Mesendoderm (in vitro differentiated cells): ENCODE data around the gene RHBDF2.
"Not testable (repeated sequence)": the region's sequence is repeated elsewhere in the genome, so short reads cannot be mapped to it uniquely, and the experiment has no call there.

ENCODE experiments used
- DNase-seq: peaks from one replicate; pipeline ENCODE4 v3.0.0; 2013
- H2AK5ac ChIP-seq: 2 replicates; pipeline ENCODE4 v1.6.1; 2013; ENCODE audit warnings: low read length, inconsistent platforms
- H2BK120ac ChIP-seq: 2 replicates; pipeline ENCODE4 v1.6.1; 2013; ENCODE audit warnings: low read depth, mild to moderate bottlenecking, low read length, moderate library complexity, mixed read lengths
- H2BK15ac ChIP-seq: replicated peaks from 2 replicates; pipeline ENCODE4 v1.6.1; 2013; ENCODE audit warnings: low read depth, mild to moderate bottlenecking, moderate library complexity
- H2BK5ac ChIP-seq: 2 replicates; pipeline ENCODE4 v1.6.1; 2013; ENCODE audit warnings: low read length, inconsistent platforms
- H3K18ac ChIP-seq: 2 replicates; pipeline ENCODE4 v1.6.1; 2013; ENCODE audit warnings: mild to moderate bottlenecking, low read length, mixed read lengths
- H3K23ac ChIP-seq: one replicate; pipeline ENCODE4 v1.6.1; 2013; ENCODE audit warnings: low read length
- H3K27ac ChIP-seq: 2 replicates; pipeline ENCODE4 v1.5.1; 2013; ENCODE audit warnings: low read depth, mild to moderate bottlenecking, inconsistent platforms, low read length, moderate library complexity
- H3K27me3 ChIP-seq: 2 replicates; pipeline ENCODE4 v1.6.1; 2013; ENCODE audit warnings: low read length, control low read depth, mild to moderate bottlenecking, inconsistent platforms; ENCODE audit not compliant: insufficient read depth, poor library complexity
- H3K36me3 ChIP-seq: 2 replicates; pipeline ENCODE4 v1.6.1; 2013; ENCODE audit warnings: low read length, inconsistent platforms; ENCODE audit not compliant: control insufficient read depth, insufficient read depth
- H3K4ac ChIP-seq: one replicate; pipeline ENCODE4 v1.6.1; 2013; ENCODE audit warnings: low read depth, mild to moderate bottlenecking, low read length, moderate library complexity
- H3K4me1 ChIP-seq: 2 replicates; pipeline ENCODE4 v1.6.1; 2013; ENCODE audit warnings: low read depth, low read length, inconsistent platforms; ENCODE audit not compliant: control insufficient read depth
- H3K4me2 ChIP-seq: 2 replicates; pipeline ENCODE4 v1.6.1; 2013; ENCODE audit warnings: low read length
- H3K4me3 ChIP-seq: 2 replicates; pipeline ENCODE4 v1.5.1; 2013; ENCODE audit warnings: mild to moderate bottlenecking, low read length
- H3K56ac ChIP-seq: one replicate; pipeline ENCODE4 v1.6.1; 2013; ENCODE audit warnings: low read length
- H3K79me1 ChIP-seq: 2 replicates; pipeline ENCODE4 v1.6.1; 2013; ENCODE audit warnings: low read length, inconsistent platforms
- H3K79me2 ChIP-seq: 2 replicates; pipeline ENCODE4 v1.6.1; 2013; ENCODE audit warnings: mild to moderate bottlenecking, low read length; ENCODE audit not compliant: control insufficient read depth, insufficient read depth
- H3K9ac ChIP-seq: 2 replicates; pipeline ENCODE4 v1.6.1; 2013; ENCODE audit warnings: low read length, inconsistent platforms
- H4K5ac ChIP-seq: one replicate; pipeline ENCODE4 v1.6.1; 2013; ENCODE audit warnings: low read length
- H4K8ac ChIP-seq: one replicate; pipeline ENCODE4 v1.6.1; 2013; ENCODE audit warnings: low read depth, mild to moderate bottlenecking, control low read depth, low read length, moderate library complexity
- WGBS: extraction: QIAGEN DNeasy Blood & Tissue Kit; methylation state at CpG from one replicate; pipeline ENCODE4 v1.1.7; 2013; ENCODE audit warnings: low lambda C conversion rate, missing lambda C conversion rate; ENCODE audit not compliant: insufficient coverage; ENCODE audit errors: extremely low coverage; 5-methylcytosine and 5-hydroxymethylcytosine counted together

The RHBDF2 gene

GRCh38 chr17:76515274-76515949 is 14.2 kb upstream of the RHBDF2 start:
- H2BK120ac ChIP-seq, result no peak overlapping the region
- DNase-seq, result no peak
- H2AK5ac ChIP-seq, result no peak overlapping the region
- H3K9ac ChIP-seq, result no peak overlapping the region
- no peaks in the 10 kb centered on the region for H3K79me1 ChIP-seq
- H3K23ac ChIP-seq, result no peak overlapping the region
- WGBS, result no CpG with 5 or more reads among the region's 22 CpGs
- no peaks in the 10 kb centered on the region for H3K36me3 ChIP-seq
- H3K4me2 ChIP-seq, result no peak overlapping the region
- no peak overlapping the region for H4K5ac ChIP-seq
- no peak overlapping the region for H4K8ac ChIP-seq
- H3K27ac ChIP-seq, result no peak overlapping the region
- H3K4me3 ChIP-seq, result no peak overlapping the region
- no peak overlapping the region for H3K18ac ChIP-seq
- H3K56ac ChIP-seq, result peak overlapping the region; percentile 37
- H3K4me1 ChIP-seq, result no peaks in the 10 kb centered on the region
- H2BK5ac ChIP-seq, result no peak overlapping the region
- no peaks in the 10 kb centered on the region for H3K27me3 ChIP-seq
- H2BK15ac ChIP-seq, result no peak overlapping the region
- no peak overlapping the region for H3K4ac ChIP-seq
- no peaks in the 10 kb centered on the region for H3K79me2 ChIP-seq

DNA sequence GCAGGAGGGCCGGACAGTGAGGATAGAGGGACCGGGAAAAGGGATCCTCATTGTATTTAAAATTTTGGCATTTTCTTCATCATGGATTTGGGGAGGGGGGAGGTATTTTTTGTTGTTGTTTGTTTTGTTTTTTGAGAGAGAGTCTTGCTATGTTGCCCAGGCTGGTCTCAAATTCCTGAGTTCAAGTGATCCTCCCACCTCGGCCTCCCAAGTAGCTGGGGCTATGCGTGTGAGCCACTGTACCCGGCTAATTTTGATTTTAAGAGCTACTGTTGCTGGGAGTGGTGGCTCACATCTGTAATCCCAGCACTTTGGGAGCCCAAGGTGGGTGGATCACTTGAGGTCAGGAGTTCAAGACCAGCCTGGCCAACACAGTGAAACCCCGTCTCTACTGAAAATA is 13.1 kb upstream of the RHBDF2 start:
- H4K8ac ChIP-seq, H3K36me3 ChIP-seq, H3K4me3 ChIP-seq, H3K23ac ChIP-seq, H2BK120ac ChIP-seq, H3K4me2 ChIP-seq, DNase-seq, H2BK15ac ChIP-seq, H2AK5ac ChIP-seq, H3K79me2 ChIP-seq, H3K9ac ChIP-seq, H3K79me1 ChIP-seq, H3K27ac ChIP-seq, H3K4me1 ChIP-seq, H3K18ac ChIP-seq, H3K4ac ChIP-seq, H3K56ac ChIP-seq, H4K5ac ChIP-seq, H3K27me3 ChIP-seq, H2BK5ac ChIP-seq: not testable (repeated sequence)
- no CpG with 5 or more reads among the region's 6 CpGs for WGBS

DNA sequence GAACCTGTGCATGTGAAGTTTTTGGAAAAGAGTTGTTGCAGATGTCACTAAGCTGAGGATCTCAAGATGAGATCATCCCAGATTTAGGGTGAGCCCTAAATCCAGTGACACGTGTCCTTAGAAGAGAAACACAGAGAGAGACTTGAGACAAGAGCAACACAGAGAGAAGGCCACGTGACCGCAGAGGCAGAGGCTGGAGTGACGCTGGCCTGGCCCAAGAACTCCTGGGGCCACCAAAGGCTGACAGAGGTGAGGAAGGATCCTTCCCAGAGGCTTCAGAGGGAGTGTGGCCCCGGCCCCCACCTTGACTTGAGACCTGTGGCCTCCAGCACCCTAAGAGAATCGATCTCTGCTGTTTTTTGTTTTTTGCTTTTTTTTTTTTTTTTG is 12.1 kb upstream of the RHBDF2 start:
- no peak overlapping the region for H2AK5ac ChIP-seq
- H2BK15ac ChIP-seq, result no peak overlapping the region
- no peak overlapping the region for H3K4me3 ChIP-seq
- H2BK5ac ChIP-seq, result no peak overlapping the region
- H2BK120ac ChIP-seq, result no peak overlapping the region
- H3K27me3 ChIP-seq, result no peaks in the 10 kb centered on the region
- DNase-seq, result no peak
- no peak overlapping the region for H3K4me2 ChIP-seq
- H3K79me2 ChIP-seq, result no peaks in the 10 kb centered on the region
- H4K5ac ChIP-seq, result no peak overlapping the region
- H3K23ac ChIP-seq, result no peak overlapping the region
- no CpG with 5 or more reads among the region's 6 CpGs for WGBS
- no peak overlapping the region for H3K18ac ChIP-seq
- H3K79me1 ChIP-seq, result no peaks in the 10 kb centered on the region
- H3K56ac ChIP-seq, result no peak overlapping the region
- H3K9ac ChIP-seq, result no peak overlapping the region
- H3K36me3 ChIP-seq, result no peaks in the 10 kb centered on the region
- H4K8ac ChIP-seq, result no peak overlapping the region
- no peak overlapping the region for H3K27ac ChIP-seq
- no peak overlapping the region for H3K4ac ChIP-seq
- no peaks in the 10 kb centered on the region for H3K4me1 ChIP-seq

- H3K23ac ChIP-seq, result no peak overlapping the region
- no peak overlapping the region for H2AK5ac ChIP-seq
- H3K79me1 ChIP-seq, result no peaks in the 10 kb centered on the region
- H3K36me3 ChIP-seq, result no peaks in the 10 kb centered on the region
- no peak overlapping the region for H3K56ac ChIP-seq
- H2BK5ac ChIP-seq, result no peak overlapping the region
- no peaks in the 10 kb centered on the region for H3K27me3 ChIP-seq
- no peak overlapping the region for H3K9ac ChIP-seq
- no peak overlapping the region for H3K4me3 ChIP-seq
- H3K4me1 ChIP-seq, result no peaks in the 10 kb centered on the region
- H3K4ac ChIP-seq, result no peak overlapping the region
- WGBS, result no CpG with 5 or more reads among the region's 22 CpGs
- H3K4me2 ChIP-seq, result no peak overlapping the region
- H3K27ac ChIP-seq, result no peak overlapping the region
- no peaks in the 10 kb centered on the region for H3K79me2 ChIP-seq
- no peak overlapping the region for H3K18ac ChIP-seq
- no peak for DNase-seq
- no peak overlapping the region for H4K5ac ChIP-seq
- no peak overlapping the region for H2BK120ac ChIP-seq
- no peak overlapping the region for H4K8ac ChIP-seq
- no peak overlapping the region for H2BK15ac ChIP-seq
These were observed 11.4 kb upstream of the RHBDF2 start for GRCh38 chr17:76512366-76513305.

GRCh38 chr17:76511668-76512365 is 10.6 kb upstream of the RHBDF2 start:
- H3K18ac ChIP-seq, result no peak overlapping the region
- no peak overlapping the region for H3K4ac ChIP-seq
- H4K5ac ChIP-seq, result no peak overlapping the region
- no peak overlapping the region for H3K27ac ChIP-seq
- no peak overlapping the region for H2BK5ac ChIP-seq
- no peaks in the 10 kb centered on the region for H3K27me3 ChIP-seq
- H3K4me3 ChIP-seq, result no peak overlapping the region
- H3K4me2 ChIP-seq, result no peak overlapping the region
- H3K56ac ChIP-seq, result no peak overlapping the region
- H3K79me1 ChIP-seq, result no peaks in the 10 kb centered on the region
- H4K8ac ChIP-seq, result no peak overlapping the region
- H3K36me3 ChIP-seq, result no peaks in the 10 kb centered on the region
- no peak overlapping the region for H3K9ac ChIP-seq
- no CpG with 5 or more reads among the region's 13 CpGs for WGBS
- DNase-seq, result no peak
- H2AK5ac ChIP-seq, result no peak overlapping the region
- H2BK15ac ChIP-seq, result no peak overlapping the region
- no peak overlapping the region for H3K23ac ChIP-seq
- no peaks in the 10 kb centered on the region for H3K79me2 ChIP-seq
- H2BK120ac ChIP-seq, result no peak overlapping the region
- no peaks in the 10 kb centered on the region for H3K4me1 ChIP-seq
